Fibroblast of skin of left biceps (primary cell): Measurements from ENCODE around the gene KSR2.

Source experiments
- DNase-seq, 2 experiments: peaks; one replicate each; pipeline ENCODE4 v3.0.0-alpha.2; 2013; ENCODE audit warnings: low read depth in 2 of 2

The KSR2 gene

GRCh38 chr12:117580718-117581062 lies 388.1 kb downstream of the KSR2 start:
- no peak for DNase-seq

- no peak for DNase-seq
These were observed 388.6 kb downstream of the KSR2 start for GRCh38 chr12:117580015-117580717.

GRCh38 chr12:117577122-117577657 lies 391.6 kb downstream of the KSR2 start:
- DNase-seq = no peak

- DNase-seq = no peak
These were observed 392.7 kb downstream of the KSR2 start for GRCh38 chr12:117576053-117576452.

- no peak for DNase-seq
These were observed 394.1 kb downstream of the KSR2 start for GRCh38 chr12:117574655-117575054.

GRCh38 chr12:117572755-117573154 lies 396.0 kb downstream of the KSR2 start:
- DNase-seq = no peak

- DNase-seq = no peak
These were observed 397.5 kb downstream of the KSR2 start for GRCh38 chr12:117571321-117571720.

- no peak for DNase-seq
These were observed 398.2 kb downstream of the KSR2 start for GRCh38 chr12:117570608-117571007.

- DNase-seq = no peak
These were observed 401.1 kb downstream of the KSR2 start for GRCh38 chr12:117567644-117568216.

- no peak for DNase-seq
These were observed 403.9 kb downstream of the KSR2 start for GRCh38 chr12:117564881-117565280.

- no peak for DNase-seq
These were observed 405.1 kb downstream of the KSR2 start for GRCh38 chr12:117563706-117564105.

GRCh38 chr12:117563007-117563406 lies 405.8 kb downstream of the KSR2 start:
- no peak for DNase-seq

- DNase-seq = no peak
These were observed 406.8 kb downstream of the KSR2 start for GRCh38 chr12:117561990-117562389.

- DNase-seq = no peak
These were observed 408.8 kb downstream of the KSR2 start for GRCh38 chr12:117559978-117560377.

GRCh38 chr12:117555889-117556288 lies 412.9 kb downstream of the KSR2 start:
- DNase-seq = no peak

GRCh38 chr12:117552971-117553370 lies 415.8 kb downstream of the KSR2 start:
- no peak for DNase-seq

- no peak for DNase-seq
These were observed 417.1 kb downstream of the KSR2 start for GRCh38 chr12:117551665-117552064.

- DNase-seq = no peak
These were observed 421.6 kb downstream of the KSR2 start for GRCh38 chr12:117547209-117547608.

- DNase-seq = no peak
These were observed 423.6 kb downstream of the KSR2 start for GRCh38 chr12:117545216-117545615.

- DNase-seq = no peak
These were observed 428.8 kb downstream of the KSR2 start for GRCh38 chr12:117540011-117540410.

- DNase-seq = no peak
These were observed 429.9 kb downstream of the KSR2 start for GRCh38 chr12:117538926-117539325.

- DNase-seq = no peak
These were observed 430.6 kb downstream of the KSR2 start for GRCh38 chr12:117538032-117538690.

GRCh38 chr12:117533687-117534086 lies 435.1 kb downstream of the KSR2 start:
- no peak for DNase-seq
